Right atrium auricular region (tissue), 2 donors: Measurements from ENCODE around the gene MISP3. TPM values are rescaled to one million over a fixed set of nuclear protein-coding genes. Genes with fewer than 3 reads are reported as not detected.

Source experiments
- DNase-seq: peaks from one replicate; pipeline ENCODE4 v3.0.0-alpha.2; 2019; ENCODE audit warnings: low spot score
- H3K27ac ChIP-seq, 2 donors: fragments of 200-600 bp; sonication (generic); 1 replicate in 1 of 2; 2 replicates in 1 of 2; pipeline ENCODE4 v1.5.1; 2016 to 2019
- H3K27me3 ChIP-seq, 2 donors: fragments of 200-600 bp; sonication (generic); one replicate each; pipeline versions ENCODE4 v1.5.1 to v1.6.0; 2017 to 2019
- H3K36me3 ChIP-seq: fragments of 200-600 bp; sonication (generic); one replicate; pipeline ENCODE4 v1.5.1; 2016
- H3K4me1 ChIP-seq, 2 donors: fragments of 200-600 bp; sonication (generic); one replicate each; pipeline versions ENCODE4 v1.5.1 to v1.6.0; 2017 to 2019
- H3K4me3 ChIP-seq, 2 donors: fragments of 200-600 bp; sonication (generic); 1 replicate in 1 of 2; 2 replicates in 1 of 2; pipeline ENCODE4 v1.5.1; 2017 to 2019; ENCODE audit warnings: mild to moderate bottlenecking in 1 of 2, moderate library complexity in 1 of 2
- H3K9me3 ChIP-seq, 2 donors: fragments of 200-600 bp; sonication (generic); one replicate each; pipeline ENCODE4 v1.5.1; 2019
- total RNA-seq, 2 donors: library from RNA; depleted of rRNA; stranded (reverse); fragments of >200 nt; gene quantifications; one replicate each; pipeline ENCODE4 v1.1.0, GENCODE V29; 2016
- TF ChIP-seq, protein P1 (sequence below), 2 donors: fragments of 200-600 bp; sonication (generic); IDR thresholded peaks; one replicate each; pipeline ENCODE4 v1.5.1; 2019; ENCODE audit warnings: antibody characterized with exemption in 2 of 2

Gene MISP3
- total RNA-seq, 2 donors from 2014 or later: 8.7 to 12.1 TPM

DNA sequence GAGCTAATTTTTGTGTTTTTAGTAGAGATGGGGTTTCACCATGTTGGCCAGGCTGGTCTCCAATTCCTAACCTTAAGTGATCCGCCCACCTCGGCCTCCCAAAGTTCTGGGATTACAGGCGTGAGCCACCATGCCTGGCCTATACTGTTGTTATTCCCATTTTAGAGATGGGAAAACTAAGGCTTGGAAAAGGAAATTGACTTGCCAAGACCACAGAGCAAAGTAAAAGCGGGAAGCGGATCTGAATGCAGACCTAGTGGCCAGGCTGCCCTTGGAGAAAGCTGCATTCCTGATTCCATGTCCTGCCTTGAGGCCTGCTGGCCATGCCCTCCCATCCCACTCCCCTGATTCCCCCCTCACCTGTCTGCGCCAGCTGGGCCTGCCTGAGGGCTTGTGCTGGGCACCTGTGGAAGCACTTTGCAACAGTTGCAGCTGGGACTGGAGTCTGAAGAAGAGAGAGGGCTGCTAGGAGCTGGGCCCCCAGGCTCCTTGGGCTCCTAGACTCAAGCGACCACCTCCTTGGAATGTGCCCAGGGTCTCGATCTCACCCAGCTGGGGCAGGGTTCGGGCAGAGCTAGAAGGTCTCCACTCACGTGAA lies 16.4 kb upstream of the MISP3 start:
- Histone ChIP-seq H3K27ac (no peak overlapping the region), H3K4me1 (peaks cover 0 to 15% of the 10 kb centered on the region in 2 donors), H3K4me3 (no peak overlapping the region), H3K9me3 (no peaks in the 10 kb centered on the region), H3K27me3 (no peaks in the 10 kb centered on the region), H3K36me3 (no peaks in the 10 kb centered on the region)
- no peak for DNase-seq
- TF ChIP-seq, protein P1, sequence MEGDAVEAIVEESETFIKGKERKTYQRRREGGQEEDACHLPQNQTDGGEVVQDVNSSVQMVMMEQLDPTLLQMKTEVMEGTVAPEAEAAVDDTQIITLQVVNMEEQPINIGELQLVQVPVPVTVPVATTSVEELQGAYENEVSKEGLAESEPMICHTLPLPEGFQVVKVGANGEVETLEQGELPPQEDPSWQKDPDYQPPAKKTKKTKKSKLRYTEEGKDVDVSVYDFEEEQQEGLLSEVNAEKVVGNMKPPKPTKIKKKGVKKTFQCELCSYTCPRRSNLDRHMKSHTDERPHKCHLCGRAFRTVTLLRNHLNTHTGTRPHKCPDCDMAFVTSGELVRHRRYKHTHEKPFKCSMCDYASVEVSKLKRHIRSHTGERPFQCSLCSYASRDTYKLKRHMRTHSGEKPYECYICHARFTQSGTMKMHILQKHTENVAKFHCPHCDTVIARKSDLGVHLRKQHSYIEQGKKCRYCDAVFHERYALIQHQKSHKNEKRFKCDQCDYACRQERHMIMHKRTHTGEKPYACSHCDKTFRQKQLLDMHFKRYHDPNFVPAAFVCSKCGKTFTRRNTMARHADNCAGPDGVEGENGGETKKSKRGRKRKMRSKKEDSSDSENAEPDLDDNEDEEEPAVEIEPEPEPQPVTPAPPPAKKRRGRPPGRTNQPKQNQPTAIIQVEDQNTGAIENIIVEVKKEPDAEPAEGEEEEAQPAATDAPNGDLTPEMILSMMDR (IDR thresholded peaks at IDR 0.05): no peak

- TF ChIP-seq, protein P1 (IDR thresholded peaks at IDR 0.05): no peak
- H3K4me3 ChIP-seq: peak overlapping the region; percentile 20 to 49
- no peak overlapping the region for H3K27ac ChIP-seq
- DNase-seq: no peak
- no peaks in the 10 kb centered on the region for H3K27me3 ChIP-seq
- H3K36me3 ChIP-seq: no peaks in the 10 kb centered on the region
- peaks cover 0 to 15% of the 10 kb centered on the region in 2 donors for H3K4me1 ChIP-seq
- no peaks in the 10 kb centered on the region for H3K9me3 ChIP-seq
These were observed 15.7 kb upstream of the MISP3 start for GRCh38 chr19:14056741-14057356.

GRCh38 chr19:14058182-14059092 lies 14.1 kb upstream of the MISP3 start:
- Histone ChIP-seq H3K4me3 (no peak overlapping the region), H3K9me3 (no peaks in the 10 kb centered on the region), H3K27me3 (no peaks in the 10 kb centered on the region), H3K27ac (no peak overlapping the region), H3K4me1 (peaks cover 0 to 15% of the 10 kb centered on the region in 2 donors), H3K36me3 (no peaks in the 10 kb centered on the region)
- DNase-seq: no peak
- TF ChIP-seq, protein P1 (IDR thresholded peaks at IDR 0.05): no peak

DNA sequence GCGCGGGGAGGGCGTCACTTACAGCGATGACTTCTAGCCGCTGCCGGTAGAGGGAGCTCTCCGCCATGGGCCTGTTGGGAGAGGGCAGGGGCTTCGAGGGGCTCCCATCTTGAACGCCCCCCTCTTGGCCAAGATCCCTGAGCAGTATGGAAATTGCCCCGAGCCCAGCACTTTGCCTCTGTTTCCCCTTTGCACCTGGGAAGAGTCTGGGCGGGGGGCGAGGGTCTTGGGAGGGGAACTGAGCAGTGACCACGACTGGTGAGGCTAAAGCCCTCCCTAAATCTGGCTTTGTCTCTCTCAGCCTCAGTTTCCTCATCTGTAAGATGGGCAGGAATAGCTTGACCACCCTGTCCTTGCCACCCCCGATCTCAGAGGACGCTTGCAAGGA lies 13.5 kb upstream of the MISP3 start:
- H3K36me3 ChIP-seq: no peaks in the 10 kb centered on the region
- TF ChIP-seq, protein P1 (IDR thresholded peaks at IDR 0.05): peak; percentile 48 to 71
- H3K27me3 ChIP-seq: no peaks in the 10 kb centered on the region
- H3K27ac ChIP-seq: no peak overlapping the region
- DNase-seq: no peak
- H3K4me3 ChIP-seq: no peak overlapping the region
- H3K9me3 ChIP-seq: no peaks in the 10 kb centered on the region
- H3K4me1 ChIP-seq: peaks cover 0 to 15% of the 10 kb centered on the region in 2 donors

- DNase-seq: no peak
- Histone ChIP-seq H3K4me3 (no peak overlapping the region), H3K27me3 (no peaks in the 10 kb centered on the region), H3K4me1 (peaks cover 0 to 15% of the 10 kb centered on the region in 2 donors), H3K27ac (no peak overlapping the region), H3K36me3 (no peaks in the 10 kb centered on the region), H3K9me3 (no peaks in the 10 kb centered on the region)
- TF ChIP-seq, protein P1 (IDR thresholded peaks at IDR 0.05): no peak
These were observed 12.9 kb upstream of the MISP3 start for GRCh38 chr19:14059652-14060155.
